ENCODE measurements around the gene EPS15. TPM values are rescaled to one million over a fixed set of nuclear protein-coding genes. Genes with fewer than 3 reads are reported as not detected.

Gene EPS15
- polyA plus RNA-seq, 1 of the 3 experiments (the other 2 are of a cell fraction), result 17.0 TPM

GRCh38 chr1:51365774-51366173 lies 153.3 kb downstream of the EPS15 start:
- Histone ChIP-seq H2AFZ (ENCODE audit: low read depth) (no peak overlapping the region), H4K20me1 (ENCODE audit: insufficient read depth) (no peaks in the 10 kb centered on the region), H3K27me3 (ENCODE audit: insufficient read depth) (no peaks in the 10 kb centered on the region), H3F3A (replicated peaks; ENCODE audit: insufficient read depth) (no peaks in the 10 kb centered on the region), H3K9ac (no peak overlapping the region), H3K79me2 (ENCODE audit: insufficient read depth) (no peaks in the 10 kb centered on the region), H3K4me1 (ENCODE audit: control insufficient read depth in 1 of 2, insufficient read depth in 2 of 2, low read depth in 1 of 2, low read length in 1 of 2) (no peaks in the 10 kb centered on the region), H3K4me3 (ENCODE audit: low read depth in 2 of 2, low read length in 1 of 2) (no peak overlapping the region), H3K36me3 (replicated peaks in 1 of 2; ENCODE audit: control insufficient read depth in 1 of 2, insufficient read depth in 2 of 2, low read length in 1 of 2) (peaks cover 14 to 54% of the 10 kb centered on the region in 2 experiments), H3K4me2 (no peak overlapping the region), H3K9me2 (no peaks in the 10 kb centered on the region), H3K27ac (ENCODE audit: low read depth in 2 of 2, low read length in 1 of 2) (no peak overlapping the region), H3K9me3 (no peaks in the 10 kb centered on the region)
- POLR2A ChIA-PET, result no interaction called here
- no peak for DNase-seq
- 100% methylated on average over 1 of the region's 1 CpG for WGBS (ENCODE audit: low lambda C conversion rate)
- CTCF ChIA-PET, result no interaction called here
- TF ChIP-seq JUND (IDR thresholded peaks at IDR 0.05) (no peak), EP300 (IDR thresholded peaks at IDR 0.05; ENCODE audit: borderline replicate concordance in 1 of 2, low read depth in 1 of 2, low read length in 1 of 2) (no peak), CTCF (IDR thresholded peaks at IDR 0.05) (no peak), EZH2phosphoT487 (IDR thresholded peaks at IDR 0.05; ENCODE audit: borderline replicate concordance, low read depth) (no peak), FOSL2 (IDR thresholded peaks at IDR 0.05; ENCODE audit: borderline replicate concordance, low read depth) (no peak), SIN3A (IDR thresholded peaks at IDR 0.05; ENCODE audit: borderline replicate concordance, low read depth, low read length) (no peak), FOXM1 (IDR thresholded peaks at IDR 0.05; ENCODE audit: low read depth) (no peak), NFIC (IDR thresholded peaks at IDR 0.05; ENCODE audit: borderline replicate concordance) (no peak), FOXJ3 (CRISPR knock-in tag; IDR thresholded peaks at IDR 0.05) (no peak), GATA2 (CRISPR knock-in tag; IDR thresholded peaks at IDR 0.05) (no peak)
- TF ChIP-seq, protein P1, sequence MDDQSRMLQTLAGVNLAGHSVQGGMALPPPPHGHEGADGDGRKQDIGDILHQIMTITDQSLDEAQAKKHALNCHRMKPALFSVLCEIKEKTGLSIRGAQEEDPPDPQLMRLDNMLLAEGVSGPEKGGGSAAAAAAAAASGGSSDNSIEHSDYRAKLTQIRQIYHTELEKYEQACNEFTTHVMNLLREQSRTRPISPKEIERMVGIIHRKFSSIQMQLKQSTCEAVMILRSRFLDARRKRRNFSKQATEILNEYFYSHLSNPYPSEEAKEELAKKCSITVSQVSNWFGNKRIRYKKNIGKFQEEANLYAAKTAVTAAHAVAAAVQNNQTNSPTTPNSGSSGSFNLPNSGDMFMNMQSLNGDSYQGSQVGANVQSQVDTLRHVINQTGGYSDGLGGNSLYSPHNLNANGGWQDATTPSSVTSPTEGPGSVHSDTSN (IDR thresholded peaks at IDR 0.05), result no peak

- Histone ChIP-seq H3F3A (replicated peaks; ENCODE audit: insufficient read depth) (peaks cover 5% of the 10 kb centered on the region), H3K4me3 (ENCODE audit: low read depth in 2 of 2, low read length in 1 of 2) (no peak overlapping the region), H3K4me1 (ENCODE audit: control insufficient read depth in 1 of 2, insufficient read depth in 2 of 2, low read depth in 1 of 2, low read length in 1 of 2) (no peaks in the 10 kb centered on the region), H3K4me2 (no peak overlapping the region), H3K27me3 (ENCODE audit: insufficient read depth) (no peaks in the 10 kb centered on the region), H3K9me2 (no peaks in the 10 kb centered on the region), H3K9ac (no peak overlapping the region), H3K9me3 (no peaks in the 10 kb centered on the region), H4K20me1 (ENCODE audit: insufficient read depth) (no peaks in the 10 kb centered on the region), H3K79me2 (ENCODE audit: insufficient read depth) (no peaks in the 10 kb centered on the region), H3K36me3 (replicated peaks in 1 of 2; ENCODE audit: control insufficient read depth in 1 of 2, insufficient read depth in 2 of 2, low read length in 1 of 2) (peaks cover 29 to 72% of the 10 kb centered on the region in 2 experiments), H3K27ac (ENCODE audit: low read depth in 2 of 2, low read length in 1 of 2) (no peak overlapping the region), H2AFZ (ENCODE audit: low read depth) (no peak overlapping the region)
- DNase-seq, result no peak
- ChIA-PET POLR2A (no interaction called here), CTCF (no interaction called here)
- 100% methylated on average over 4 of the region's 4 CpGs for WGBS (ENCODE audit: low lambda C conversion rate)
- TF ChIP-seq TCF12 (IDR thresholded peaks at IDR 0.05) (no peak), RXRA (IDR thresholded peaks at IDR 0.05; ENCODE audit: borderline replicate concordance, low read depth) (no peak)
Observed at GRCh38 chr1:51359879-51360278, 159.2 kb downstream of the EPS15 start.

Measured in SK-N-SH (cell line).